GM19351 (cell line): ENCODE data around the gene LGALS3BP.

Experiments used
- ATAC-seq: cut with Tn5 transposase; IDR thresholded peaks from one replicate; pipeline ENCODE4 v1.9.1; 2021; ENCODE audit warnings: mild to moderate bottlenecking, moderate library complexity; ENCODE audit not compliant: unreplicated experiment

LGALS3BP gene

DNA sequence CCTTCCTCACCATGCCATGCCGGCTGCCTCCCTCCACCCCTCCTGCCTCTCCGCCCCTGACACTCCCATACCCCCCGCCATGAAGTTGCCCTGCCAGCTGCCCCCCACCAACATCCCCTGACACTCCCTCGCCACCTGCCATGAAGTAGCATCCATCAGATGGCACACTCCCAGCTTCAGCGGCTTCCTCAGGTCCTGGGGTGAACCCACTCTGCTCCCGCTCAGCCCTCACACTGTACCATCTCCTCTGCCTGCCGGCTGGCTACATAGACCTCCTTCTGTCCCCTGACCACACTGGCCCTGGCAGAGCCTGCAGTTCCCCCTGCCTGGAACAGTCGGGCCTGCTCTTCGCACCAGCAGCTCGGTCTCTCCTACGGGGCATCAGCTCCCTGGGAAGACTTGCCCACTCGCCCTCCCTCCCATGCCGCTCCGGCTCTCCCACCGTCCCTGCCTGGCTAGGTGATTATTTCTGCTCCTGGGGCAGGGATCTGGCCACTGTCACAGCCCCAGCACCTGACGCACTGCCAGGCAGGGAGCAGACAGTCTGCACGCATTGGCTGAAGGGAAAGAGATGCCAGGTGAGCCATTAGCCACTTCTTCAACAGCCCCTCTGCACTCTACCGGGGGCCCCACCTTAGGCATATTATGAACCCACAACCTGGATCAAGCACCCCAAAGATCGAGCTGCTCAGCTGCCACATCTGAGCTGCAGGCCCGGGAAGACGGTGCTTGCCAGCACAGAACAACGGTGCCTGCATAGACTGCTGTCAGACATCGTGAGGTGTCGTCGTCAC, 20.9 kb upstream of the LGALS3BP start:
- ATAC-seq, result no peak

DNA sequence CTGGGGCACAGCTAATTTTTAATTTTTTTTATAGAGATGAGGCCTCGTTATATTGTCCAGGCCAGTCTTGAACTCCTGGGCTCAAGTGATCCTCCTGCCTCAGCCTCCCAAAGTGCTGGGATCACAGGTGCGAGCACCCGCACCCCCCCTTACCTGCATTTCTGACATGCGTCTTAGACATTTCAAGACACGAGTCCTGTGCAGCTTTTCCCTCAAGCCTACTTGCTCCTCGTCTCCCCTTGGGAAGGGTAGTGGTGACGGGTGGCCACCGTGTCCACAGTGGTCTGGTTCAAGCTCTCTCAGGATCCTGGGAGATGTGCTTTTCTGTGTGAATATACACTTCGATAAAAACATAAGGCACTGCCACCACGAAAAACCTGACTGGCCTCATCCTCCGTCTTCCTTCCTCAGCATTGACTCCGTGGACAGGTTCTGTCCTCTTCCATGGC, 20.2 kb upstream of the LGALS3BP start:
- ATAC-seq, result no peak

DNA sequence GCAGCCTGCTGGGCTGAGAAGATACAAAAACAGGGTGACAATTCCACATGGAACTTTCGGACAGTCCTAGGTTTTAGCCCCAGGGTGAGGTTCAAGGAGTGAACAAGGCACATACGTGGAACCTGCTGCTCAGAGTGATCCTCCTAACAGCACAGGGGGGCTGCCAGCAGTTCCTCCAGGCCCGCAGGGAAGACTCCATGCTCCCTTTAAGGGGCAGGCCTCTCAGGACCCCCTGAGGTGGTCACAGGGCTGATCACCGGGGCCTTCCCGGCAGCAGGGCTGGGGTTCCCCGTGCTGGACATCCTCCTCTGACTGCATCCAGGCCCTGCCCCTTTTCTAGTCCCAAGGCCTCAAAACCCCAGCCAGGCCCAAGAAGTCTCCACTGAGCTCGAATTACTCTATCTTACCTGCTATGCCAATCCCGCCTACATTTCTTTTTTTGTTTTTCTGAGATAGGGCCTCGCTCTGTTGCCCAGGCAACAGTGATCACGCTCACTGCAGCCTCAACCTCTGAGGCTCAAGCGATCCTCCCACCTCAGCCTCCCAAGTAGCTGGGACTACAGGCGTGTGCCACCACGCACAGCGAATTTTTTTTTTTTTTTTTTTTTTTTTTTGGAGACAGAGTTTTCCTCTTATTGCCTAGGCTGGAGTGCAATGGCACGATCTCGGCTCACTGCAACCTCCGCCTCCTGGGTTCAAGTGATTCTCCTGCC, 19.5 kb upstream of the LGALS3BP start:
- no peak for ATAC-seq

DNA sequence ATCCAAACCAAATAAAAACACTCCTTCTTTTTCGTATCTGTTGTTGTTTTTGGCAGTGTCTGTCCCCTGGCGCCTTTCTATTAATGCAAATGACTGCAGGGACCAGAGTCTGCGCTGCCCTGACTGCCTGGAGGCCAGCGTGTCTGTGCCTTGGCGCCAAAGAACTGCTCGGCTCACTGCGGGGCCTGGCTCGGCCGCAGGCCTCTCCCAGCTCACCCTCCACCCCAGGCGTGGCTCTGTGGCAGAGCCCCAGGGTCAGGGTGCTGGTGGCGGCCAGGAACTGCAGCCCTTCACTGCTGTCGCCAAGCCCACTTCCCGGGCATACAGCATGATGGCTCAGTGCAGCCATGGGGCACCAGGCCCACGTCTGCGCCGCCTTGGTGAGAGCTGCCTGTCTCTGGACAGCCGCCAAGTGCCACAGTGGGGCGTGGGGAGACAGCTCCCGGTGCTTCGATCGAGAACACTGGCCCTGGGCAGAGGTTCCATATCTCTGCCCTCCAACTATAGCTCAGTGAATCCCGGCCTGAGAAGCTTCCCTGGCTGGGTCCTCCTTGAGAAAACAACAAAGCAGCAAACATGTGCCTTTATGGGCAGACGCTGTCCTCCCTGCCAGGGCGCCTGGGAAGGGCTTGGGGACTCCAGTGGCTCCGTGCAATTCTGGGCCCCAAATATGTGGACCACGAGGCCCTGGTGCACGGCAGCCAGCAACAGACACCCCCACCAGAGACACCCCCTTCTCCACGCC, 18.8 kb upstream of the LGALS3BP start:
- no peak for ATAC-seq

DNA sequence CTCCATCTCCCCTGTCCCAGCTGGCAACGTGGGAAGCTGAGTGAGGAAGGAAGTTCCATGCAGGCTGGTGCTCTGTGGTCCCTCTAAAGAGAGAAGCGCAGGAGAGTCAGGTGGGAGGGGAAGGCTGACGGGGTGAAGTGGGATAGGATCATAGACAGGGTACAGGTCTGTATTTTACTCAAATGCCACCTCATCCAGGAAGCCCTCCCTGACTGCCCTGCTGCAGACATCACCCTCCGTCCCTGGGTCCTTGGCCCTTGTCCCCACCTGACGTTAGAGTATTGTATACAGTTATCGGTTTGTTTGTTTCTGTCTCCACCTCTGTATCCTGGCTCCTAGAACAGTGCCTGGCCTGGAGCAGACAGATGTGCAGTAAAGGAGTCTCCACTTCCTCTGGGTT, 18.2 kb upstream of the LGALS3BP start:
- ATAC-seq, result no peak

DNA sequence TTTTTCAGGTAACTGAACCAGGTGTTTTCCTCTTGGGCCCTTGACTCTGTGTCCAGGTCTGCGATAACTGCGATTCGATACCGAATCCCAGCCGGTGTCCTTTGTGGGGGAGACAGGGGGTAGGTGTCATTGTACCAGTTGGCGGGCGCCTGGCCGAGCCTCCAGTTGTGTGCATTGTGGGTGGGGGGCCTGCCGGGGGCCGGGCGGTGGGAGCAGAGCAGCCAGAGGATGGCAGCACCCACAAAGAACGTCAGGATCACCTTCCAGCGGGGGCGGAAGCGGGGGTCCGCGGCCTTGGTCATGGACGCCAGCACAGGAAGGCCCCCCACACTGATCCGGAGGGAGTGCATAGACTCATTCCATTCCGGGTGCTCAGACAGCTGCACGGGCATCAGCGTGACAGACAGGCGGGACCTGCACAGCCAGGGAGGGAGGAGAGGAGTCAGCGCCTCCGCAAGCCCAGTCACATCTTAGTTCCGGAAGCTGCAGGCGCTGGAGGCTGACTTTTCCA, 17.6 kb upstream of the LGALS3BP start:
- ATAC-seq, result no peak

DNA sequence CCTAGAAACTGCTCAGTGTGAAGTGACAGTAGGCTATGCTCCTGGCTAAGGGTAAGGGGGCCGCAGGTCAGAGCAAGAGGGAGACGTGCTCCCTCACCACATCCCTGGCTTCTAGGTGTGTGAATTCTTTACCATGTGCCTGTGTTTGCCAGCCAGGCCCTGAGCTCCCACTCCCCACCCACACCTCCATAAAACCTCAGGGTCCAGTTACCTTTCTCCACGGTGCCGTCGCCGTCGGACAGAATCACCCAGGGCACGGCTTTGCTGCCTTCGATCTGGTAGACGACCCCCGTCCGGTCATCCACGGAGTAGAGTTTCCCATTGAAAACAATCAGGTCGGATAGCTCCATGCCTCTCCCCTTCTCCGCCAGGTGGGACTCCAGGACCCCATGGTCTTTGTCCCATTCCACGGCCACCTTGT, 17.1 kb upstream of the LGALS3BP start:
- ATAC-seq, result no peak

DNA sequence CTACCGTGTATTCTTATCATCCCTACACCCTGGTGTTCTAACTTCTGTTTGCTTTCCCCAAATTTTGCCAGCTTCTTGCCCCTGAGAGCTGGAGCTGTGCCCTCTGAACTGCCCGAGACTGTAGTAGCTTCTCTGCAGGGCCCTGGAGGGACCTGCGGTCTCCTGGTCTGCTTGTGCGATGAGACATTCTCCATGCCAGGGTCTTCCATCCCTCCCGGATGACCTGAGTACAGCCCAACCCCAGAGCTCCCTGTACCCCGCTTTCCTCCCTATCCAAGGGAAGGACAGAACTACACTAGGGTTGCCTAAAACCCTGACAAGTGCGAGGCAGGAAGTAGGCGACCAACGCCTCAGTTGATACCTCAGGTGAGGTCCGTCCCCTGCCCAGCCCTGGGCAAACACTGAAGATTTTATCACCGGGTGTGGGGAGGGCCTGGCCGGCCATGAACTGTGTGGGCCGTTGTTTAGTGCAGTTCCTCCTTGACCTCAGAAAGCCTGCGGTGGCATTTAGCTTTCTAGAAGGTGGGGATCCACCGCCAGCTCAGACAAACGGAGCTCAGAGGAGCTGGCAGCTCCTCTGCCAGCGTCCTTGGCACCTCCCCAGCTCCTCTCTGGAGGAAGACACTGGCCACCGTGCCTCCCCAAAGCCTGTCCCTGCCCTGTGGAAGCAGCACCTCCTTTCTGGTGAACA, 16.2 kb upstream of the LGALS3BP start:
- ATAC-seq, result no peak

DNA sequence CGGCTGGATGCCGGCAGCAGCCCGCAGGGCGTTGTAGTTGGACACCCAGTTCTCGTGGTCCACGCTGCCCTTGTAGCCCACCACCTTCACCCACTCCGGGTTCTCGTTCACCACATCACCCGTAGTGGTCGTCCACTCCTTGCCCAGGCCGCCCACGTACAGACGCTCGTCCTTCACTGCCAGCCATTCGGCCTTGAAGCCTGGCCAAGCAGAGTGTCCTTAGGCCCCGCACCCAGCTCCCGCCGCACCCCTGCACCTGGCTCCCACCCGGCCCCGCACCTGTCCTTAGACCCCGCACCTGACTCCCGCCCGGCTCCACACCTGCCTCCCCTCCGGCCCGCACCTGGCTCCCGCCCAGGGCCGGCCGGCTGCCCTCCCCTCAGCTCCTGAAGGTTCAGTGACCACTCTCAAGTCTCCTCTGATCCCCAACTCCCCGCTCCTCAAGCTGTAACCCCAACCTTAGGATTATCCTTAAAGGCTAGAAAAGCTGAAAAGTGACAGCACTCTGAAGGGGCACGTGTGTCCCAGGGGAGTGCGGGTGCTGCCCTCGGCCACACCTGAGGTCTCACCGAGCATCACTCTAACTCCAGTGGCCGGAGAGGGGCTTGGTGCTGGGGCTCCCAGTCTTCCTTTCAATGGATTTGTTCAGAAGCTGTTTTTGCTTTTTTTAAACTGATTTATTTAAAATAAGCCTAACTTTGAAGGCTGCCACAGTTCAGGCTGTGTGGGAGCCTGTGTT, 15.5 kb upstream of the LGALS3BP start:
- no peak for ATAC-seq

DNA sequence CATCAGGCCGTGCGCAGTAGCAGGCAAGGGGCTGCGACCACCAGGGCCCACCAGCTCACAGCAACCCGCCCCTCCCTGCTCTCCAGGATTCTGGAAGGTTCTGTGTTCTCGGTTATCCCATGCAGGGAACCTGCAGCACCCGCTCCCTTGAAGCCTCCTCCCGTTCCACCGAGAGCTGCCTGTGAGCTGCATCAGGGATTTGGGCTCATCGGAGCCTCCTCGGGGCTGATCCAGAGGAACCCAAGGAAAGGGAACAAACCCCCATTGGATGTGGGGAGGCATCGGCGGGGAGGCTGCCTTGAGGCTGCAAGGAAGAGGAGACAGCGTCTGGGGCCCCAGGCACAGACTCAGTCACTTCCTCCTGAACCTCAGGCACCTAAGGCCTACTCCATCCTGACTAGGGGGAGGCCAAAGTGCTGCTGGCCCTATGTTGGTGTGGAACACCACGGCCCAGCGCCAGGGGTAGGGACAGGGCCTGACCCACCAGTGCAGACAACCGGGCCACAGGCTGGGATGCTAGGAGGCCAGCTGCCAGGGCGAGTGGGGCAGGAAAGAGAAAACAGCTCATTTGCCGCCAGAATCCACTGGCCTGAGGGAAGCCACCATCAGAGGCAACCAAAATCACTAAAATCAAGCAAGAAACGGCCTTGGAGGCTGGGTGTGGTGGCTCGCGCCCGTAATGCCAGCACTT, 14.4 kb upstream of the LGALS3BP start:
- ATAC-seq, result no peak

DNA sequence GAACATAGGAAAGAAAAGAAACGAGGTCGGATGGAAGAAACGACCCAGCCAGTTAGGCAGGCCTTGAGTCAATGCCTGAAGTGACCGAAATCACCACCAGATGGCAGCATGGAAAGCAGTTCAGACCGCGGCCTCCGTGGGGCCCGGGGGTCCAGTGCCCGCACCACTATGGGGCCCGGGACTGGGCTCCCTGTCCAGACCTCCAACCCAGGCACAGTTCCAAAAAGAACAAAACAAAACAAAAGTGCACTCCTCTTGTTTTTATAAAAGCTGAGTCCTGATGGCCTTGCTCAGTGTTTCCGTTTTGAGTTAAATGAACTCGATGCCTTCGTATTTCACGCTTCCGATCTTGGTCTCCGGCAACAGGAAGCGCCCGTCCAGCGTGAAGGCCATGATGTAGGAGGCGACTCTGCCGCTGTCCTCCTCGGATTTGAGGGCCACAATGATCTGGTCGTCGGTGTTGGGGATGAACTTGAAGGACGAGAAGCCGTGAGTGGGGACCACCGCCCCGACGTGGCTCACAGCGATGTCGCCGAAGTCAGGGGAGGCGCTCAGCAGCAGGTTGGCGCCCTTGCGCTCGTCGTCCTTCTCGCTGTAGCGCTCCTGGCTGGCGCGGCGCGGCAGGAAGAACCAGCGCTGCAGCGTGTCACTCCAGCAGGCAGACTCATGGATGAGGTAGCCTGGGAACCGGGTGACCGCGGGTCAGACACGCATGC, 13.7 kb upstream of the LGALS3BP start:
- ATAC-seq, result no peak

DNA sequence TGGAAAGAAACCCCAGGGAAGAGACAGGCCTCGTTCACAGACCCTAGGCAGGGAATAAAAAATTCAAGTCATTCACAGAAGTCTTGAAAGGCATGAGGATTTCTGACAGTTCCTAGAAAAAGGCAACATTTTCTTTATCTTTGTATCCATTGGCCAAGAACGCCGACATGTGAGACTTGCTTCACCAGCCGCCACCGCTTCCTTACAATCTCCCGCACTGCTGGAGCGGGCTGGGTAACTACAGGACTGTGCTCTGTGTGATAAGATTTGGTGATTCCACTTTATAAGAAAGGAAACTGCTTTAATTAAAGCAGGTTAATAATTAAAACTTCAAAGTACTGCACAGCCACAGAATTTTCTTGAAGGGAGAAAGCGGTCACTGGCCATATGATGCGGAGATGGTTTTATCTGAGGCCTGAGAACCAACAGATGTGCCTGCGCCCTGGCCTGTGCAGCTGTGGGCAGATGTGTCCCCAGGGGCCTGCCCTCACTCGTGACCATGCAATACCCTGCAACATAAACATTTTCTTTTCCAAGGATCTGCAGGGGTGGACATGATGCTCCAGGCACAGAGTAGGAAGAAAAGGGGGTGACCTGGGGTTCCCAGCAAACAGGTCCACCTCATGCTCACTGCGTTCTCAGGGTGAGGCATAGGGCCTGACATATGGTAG, 13.0 kb upstream of the LGALS3BP start:
- no peak for ATAC-seq

DNA sequence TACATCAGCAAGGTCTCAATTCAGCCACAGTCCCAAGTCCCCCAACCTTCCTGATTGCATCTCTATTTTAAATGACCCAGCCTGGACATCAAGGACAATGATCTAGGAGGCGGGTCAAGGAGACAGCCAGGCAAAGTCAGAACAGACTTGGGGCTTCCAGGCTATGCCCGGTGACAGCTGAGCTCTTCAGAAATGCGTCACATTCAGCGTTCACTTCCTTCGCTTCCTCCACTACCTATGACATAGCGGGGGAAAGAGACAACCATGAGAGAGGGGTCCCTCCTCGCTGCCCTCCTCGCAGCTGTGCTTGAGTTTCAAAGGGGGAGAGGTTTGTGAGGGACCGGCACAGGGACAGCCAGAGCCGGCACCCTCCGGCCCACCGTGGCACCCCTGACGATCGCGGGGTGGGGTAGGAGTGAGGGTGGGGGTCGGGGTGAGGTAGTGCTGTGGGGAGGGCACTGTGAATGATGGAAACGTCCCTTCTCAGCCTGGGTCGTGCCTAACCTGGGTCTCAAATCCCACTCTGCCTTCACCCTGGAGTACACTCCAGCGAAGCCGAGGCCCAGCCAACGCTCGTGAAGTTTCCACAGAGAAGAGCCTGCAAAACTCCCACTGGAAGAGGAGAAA, 12.3 kb upstream of the LGALS3BP start:
- no peak for ATAC-seq

DNA sequence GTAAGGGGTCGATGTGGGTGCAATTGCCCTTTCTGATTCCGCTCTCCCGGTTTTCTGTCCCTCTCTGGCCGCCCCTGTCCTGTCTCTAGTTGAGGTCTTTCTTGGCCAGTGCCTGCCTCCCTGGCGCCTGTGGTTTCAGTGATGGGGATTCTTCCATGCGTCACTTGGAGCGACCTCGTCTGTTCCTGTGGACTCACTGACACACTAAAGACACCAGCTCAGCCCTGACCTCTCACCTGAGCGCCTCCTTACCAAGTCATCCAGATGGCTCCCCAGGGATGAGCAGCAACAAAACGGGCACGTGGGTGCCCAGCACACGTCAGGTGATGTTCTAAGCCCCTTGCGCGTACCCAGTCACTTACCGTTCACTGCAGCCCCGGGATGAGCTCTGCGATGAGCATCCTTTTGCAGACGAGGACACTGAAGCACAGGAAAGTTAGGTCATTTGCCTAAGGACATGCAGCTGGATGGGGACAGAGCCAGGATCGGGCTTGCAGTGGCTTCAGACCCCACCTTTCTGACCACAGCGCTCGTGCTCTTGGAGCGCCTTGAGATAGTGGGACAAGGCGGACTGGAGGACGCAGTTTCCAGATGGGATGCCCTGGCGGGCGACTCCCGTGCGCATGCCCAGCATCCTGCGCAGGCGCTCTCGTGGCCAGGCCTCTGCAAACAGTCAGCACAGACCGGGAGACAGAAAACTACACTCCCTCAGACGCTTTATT, 11.5 kb upstream of the LGALS3BP start:
- ATAC-seq, result no peak

DNA sequence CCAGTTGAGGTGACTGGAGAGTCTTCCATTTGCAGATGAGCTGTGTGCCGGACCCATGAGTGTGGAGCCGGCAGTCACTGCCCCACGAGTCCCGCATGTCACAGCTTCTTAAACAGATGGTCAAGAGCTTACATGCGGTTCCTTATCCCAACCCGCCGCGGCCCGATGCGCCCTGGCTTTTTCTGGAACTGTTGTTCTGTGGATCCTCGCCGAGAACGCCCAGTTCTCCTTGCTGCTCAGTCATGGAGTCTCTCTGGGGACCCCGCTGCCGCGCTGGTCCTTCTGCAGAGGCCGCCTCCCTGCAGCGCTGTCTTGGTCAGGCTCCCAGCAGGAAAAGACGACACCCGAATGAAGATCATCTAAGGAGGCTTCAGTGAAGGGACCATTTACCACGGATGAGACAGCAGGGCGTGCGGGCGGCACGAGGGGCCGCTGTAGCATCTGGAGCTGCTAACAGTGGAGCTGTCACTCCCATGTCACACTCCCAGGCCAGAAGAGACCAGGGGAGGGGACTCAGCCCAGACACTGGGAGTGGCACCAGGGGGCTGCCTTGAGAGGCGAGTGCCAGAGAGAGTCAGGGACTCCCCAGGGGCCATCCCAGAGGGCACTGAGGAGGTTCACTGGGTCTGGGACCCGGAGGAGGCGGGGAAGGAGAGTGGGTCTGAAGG, 10.8 kb upstream of the LGALS3BP start:
- ATAC-seq, result no peak

DNA sequence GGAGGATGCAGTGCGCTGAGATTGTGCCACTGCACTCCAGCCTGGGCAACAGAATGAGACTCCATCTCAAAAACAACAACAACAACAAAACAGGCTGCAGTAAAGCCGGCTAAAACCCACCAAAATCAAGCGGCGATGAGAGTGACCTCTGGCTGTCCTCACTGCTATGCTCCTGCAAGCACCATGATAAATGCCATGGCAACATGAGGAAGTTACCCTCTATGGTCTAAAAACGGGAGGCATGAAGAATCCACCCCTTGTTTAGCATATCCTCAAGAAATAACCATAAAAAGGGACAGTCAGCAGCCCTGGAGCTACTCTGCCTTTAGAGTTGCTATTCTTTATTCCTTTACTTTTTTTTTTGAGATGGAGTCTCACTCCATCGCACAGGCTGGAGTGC, 8.4 kb upstream of the LGALS3BP start:
- ATAC-seq, result no peak
